HG02571 (cell line): Measurements from ENCODE around the gene SARS1.
"Not testable (repeated sequence)": the region's sequence is repeated elsewhere in the genome, so short reads cannot be mapped to it uniquely, and the experiment has no call there.

Experiments used
- ATAC-seq: cut with Tn5 transposase; IDR thresholded peaks from one replicate; pipeline ENCODE4 v1.9.1; 2021; ENCODE audit warnings: mild to moderate bottlenecking, moderate library complexity; ENCODE audit not compliant: unreplicated experiment

The SARS1 gene

DNA sequence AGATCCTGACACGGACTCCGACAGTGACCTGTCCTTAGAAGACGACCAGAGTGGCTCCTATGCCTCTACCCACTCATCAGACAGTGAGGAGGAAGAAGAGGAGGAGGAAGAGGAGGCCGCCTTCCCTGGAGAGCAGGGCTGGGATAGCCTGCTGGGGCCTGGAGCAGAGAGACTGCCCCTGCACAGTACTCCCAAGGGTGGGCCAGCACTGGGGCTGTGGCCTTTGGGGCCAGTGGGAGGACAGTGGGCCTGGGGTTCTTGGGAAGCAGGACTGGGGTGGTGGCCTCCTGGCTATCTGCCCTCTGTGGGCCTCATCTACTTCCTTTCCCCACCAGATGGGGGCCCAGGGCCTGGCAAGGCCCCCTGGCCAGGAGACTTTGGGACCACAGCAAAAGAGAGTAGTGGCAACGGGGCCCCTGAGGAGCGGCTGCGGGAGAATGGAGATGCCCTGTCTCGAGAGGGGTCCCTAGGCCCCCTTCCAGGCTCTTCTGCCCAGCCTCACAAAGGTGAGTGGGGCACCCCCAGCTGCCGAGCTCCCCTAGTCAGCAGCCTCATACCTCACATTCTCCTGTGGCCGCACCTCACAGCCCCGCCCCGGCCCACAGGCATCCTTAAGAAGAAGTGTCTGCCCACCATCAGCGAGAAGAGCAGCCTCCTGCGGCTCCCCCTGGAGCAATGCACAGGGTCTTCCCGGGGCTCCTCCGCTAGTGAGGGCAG lies 59.3 kb downstream of the SARS1 start:
- no peak for ATAC-seq

DNA sequence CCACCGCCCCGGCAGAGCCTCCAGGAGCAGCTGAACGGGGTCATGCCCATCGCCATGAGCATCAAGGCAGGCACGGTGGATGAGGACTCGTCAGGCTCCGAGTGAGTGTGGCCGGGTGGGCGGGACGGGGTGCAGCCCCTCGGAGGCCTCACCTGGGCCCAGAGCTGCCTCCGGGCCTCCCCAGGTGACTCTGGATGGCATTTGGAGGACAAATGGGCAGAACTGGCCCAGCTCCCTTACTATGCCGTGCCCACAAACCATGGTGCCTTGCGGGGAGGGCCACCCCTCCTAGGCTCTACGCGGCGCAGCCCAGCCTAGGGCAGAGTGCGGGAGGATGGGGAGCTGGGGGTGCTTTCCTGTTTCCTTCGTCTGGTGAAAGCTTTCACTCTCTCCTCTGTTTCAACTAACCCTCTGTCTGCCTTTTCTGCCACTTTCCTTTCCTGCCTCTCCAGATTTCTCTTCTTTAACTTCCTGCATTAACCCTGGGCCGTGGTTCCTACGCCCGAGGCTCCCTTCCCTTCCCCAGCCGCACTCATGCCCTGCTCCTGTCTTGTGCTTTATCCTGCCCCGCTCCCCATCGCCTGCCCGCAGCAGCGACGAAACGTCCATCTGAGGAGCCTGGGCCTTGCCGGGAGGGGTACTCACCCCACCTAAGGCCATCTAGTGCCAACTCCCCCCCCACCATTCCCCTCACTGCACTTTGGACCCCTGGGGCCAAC lies 60.0 kb downstream of the SARS1 start:
- no peak for ATAC-seq

DNA sequence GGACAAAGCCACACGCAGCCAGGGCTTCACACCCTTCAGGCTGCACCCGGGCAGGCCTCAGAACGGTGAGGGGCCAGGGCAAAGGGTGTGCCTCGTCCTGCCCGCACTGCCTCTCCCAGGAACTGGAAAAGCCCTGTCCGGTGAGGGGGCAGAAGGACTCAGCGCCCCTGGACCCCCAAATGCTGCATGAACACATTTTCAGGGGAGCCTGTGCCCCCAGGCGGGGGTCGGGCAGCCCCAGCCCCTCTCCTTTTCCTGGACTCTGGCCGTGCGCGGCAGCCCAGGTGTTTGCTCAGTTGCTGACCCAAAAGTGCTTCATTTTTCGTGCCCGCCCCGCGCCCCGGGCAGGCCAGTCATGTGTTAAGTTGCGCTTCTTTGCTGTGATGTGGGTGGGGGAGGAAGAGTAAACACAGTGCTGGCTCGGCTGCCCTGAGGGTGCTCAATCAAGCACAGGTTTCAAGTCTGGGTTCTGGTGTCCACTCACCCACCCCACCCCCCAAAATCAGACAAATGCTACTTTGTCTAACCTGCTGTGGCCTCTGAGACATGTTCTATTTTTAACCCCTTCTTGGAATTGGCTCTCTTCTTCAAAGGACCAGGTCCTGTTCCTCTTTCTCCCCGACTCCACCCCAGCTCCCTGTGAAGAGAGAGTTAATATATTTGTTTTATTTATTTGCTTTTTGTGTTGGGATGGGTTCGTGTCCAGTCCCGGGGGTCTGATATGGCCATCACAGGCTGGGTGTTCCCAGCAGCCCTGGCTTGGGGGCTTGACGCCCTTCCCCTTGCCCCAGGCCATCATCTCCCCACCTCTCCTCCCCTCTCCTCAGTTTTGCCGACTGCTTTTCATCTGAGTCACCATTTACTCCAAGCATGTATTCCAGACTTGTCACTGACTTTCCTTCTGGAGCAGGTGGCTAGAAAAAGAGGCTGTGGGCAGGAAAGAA lies 61.1 kb downstream of the SARS1 start:
- ATAC-seq: no peak

- no peak for ATAC-seq
Observed at GRCh38 chr1:109275706-109276345, 62.1 kb downstream of the SARS1 start.

- ATAC-seq: no peak
Observed at GRCh38 chr1:109277434-109278204, 63.9 kb downstream of the SARS1 start.

DNA sequence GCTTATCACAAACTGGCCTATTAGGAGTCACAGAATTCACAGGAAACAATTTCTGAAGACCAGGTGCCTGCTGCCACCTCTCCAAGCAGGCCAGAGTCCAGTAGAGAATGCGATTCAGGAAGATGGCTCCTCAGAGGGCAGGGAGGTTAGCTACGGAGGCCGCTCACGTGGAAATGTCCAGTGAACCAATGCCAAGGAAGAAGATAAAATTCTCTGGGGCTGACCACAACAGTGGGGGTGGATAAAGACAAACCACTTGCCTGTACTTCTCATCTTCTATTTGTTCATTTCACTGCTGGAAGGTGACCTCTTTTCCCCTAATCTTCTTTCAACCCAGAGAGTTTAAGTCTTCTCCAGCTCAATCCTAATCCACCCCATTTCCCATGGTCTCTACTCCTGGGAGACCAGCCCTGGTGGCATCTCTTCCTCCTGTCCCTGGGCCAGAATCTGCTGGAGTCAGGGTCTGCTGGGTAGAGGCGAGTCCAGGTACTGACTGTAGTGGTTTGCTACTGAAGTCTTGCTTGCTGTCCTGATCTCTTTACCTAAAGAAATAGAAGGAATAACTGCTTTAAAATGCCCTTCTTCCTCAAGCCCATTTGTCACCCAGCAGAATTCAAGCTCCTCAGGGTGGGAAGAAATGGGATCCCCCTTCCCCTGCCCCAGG lies 66.0 kb downstream of the SARS1 start:
- ATAC-seq: no peak

GRCh38 chr1:109280862-109281261 lies 67.1 kb downstream of the SARS1 start:
- no peak for ATAC-seq

DNA sequence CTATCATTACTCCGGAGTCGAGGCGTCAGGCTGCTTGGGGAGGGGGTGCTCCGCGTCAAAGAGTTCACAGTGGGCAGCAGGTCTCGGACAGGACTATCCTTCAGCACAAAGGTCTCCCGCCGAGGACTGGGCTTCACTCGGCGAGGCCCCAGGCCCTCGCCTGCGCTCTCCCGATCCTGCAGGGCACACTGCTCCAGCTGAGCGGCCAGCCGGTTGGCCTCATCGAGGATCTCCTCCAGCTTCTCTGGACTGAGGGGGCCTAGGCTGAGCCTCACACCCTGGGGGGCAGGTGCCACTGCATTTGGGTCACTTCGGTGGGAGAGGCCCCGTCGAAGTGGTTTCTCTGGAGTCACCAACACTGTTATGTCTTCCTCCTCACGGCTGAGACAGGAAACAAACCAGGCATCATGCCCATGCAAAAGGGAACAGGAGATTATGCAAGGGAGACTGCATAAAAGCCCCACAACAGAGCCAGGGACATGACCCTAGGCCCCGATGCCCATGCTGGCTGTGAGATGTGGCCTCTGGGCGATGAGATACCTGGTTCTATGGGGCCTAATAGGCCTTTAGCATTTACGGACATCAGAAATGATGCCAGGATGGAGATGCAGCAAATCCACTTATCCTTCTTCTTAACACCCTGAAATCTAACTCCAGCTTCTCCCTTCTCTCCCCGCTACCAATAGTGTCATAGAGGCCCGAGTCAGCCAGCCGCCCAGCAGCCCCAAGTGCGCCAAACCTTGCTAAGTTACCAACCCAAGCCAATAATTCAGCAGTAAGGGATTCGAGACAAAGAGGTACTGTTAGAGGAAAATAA lies 68.2 kb downstream of the SARS1 start:
- no peak for ATAC-seq

GRCh38 chr1:109282497-109282951 lies 68.8 kb downstream of the SARS1 start:
- ATAC-seq: no peak

DNA sequence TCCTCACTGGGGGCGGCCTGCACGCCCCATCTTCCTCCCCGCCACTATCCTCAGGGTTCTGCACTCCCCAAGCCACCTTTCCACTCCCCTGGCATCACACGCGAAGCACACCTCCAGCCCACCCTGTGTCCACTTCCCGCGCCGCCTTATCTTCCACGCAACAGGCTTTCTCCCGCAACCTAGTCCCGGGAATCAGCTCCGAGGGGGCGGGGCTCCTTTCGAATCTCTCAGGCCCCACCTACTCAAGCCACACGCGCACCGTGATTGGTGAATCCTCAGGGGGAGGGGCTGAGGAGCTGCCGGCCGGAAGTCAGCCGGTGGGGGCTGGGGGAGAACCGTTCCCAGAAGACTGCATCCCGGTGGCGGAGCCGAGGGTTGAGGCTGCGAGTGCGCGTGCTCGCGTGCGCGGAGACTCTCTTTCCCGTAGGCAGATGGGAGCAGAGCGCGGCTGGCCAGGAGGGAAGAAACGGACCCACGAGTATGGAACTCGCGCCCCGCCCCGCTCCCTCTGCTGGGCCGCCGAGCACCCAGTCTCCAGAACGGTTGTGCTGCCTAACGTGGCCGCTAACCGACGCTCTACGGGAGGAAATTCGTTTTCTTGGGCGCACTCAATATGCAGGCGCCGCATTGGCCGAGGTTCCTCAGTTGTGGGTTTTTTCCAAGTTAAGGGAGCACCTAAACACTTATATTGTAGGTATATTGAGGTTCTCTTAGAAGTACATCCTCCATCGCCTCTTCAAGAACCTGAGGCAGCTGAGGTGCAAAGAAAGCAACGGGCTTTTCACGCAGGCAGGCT lies 69.4 kb downstream of the SARS1 start, which contains the start of gene PSRC1:
PSRC1 (minus strand) TSS at position 194 of the 796 bp plus-strand sequence.
- ATAC-seq: peak; percentile 95

DNA sequence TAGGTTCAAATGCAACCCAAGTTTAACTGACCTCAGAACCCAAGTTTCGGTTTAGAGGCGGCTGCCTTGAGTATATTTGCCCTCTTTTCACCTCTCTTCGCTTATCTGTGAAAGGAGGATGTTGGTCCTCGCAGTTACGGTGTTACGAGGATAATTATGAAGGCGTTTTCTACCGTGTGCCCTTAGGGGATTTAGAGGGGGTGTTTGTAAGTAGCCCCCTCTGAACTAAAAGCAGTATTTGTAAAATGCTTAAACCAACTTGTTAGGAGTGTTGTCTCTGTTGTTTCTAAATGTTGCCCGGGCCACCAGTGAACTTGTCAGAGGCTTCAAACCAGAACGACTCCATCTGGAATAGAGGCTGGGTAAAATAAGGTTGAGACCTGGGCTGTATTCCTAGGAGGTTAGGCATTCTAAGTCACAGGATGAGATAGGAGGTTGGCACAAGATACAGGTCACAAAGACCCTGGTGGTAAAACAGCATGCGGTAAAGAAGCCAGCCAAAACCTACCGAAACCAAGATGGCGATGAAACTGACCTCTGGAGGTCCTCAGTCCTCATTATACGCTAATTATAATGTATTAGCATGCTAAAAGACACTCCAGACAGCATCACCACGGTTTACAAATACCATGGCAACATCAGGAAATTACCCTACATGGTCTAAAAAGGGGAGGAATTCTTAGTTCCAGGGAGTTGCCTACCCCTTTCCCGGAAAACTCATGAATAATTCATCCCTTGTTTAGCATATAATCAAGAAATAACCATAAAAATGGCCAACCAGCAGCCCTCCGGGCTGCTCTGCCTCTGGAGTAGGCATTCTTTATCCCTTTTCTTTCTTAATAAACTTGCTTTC lies 70.3 kb downstream of the SARS1 start:
- ATAC-seq: peak; percentile 19

GRCh38 chr1:109286762-109287161 lies 73.0 kb downstream of the SARS1 start:
- not testable (repeated sequence) for ATAC-seq
